ENCODE results near the gene BIK. TPM values are rescaled to one million over a fixed set of nuclear protein-coding genes. Genes with fewer than 3 reads are reported as not detected.

The BIK gene
- total RNA-seq, 1 donor from 2014 or later: not detected

Other genes with a start within 250 kb of the BIK start
- 45.5 and 49.3 TPM in 2 replicates for gene PACSIN2, start 95.6 kb upstream of the BIK start, total RNA-seq
- gene TTLL1, start 21.4 kb upstream of the BIK start, total RNA-seq: 10.6 and 10.8 TPM in 2 replicates
- gene MCAT, start 32.6 kb downstream of the BIK start, total RNA-seq: 26.4 and 28.0 TPM in 2 replicates
- 293 and 367 TPM in 2 replicates for gene TSPO, start 40.8 kb downstream of the BIK start, total RNA-seq
- 33.6 and 33.8 TPM in 2 replicates for gene TTLL12, start 76.4 kb downstream of the BIK start, total RNA-seq
- gene SCUBE1, start 232.6 kb downstream of the BIK start, total RNA-seq: not detected in 2 replicates